Measurements from ENCODE around the gene CENPX. TPM values are rescaled to one million over a fixed set of nuclear protein-coding genes. Genes with fewer than 3 reads are reported as not detected.

Gene CENPX
- total RNA-seq, 4 donors from 2014 or later = 52.1 to 144 (median 106) TPM

DNA sequence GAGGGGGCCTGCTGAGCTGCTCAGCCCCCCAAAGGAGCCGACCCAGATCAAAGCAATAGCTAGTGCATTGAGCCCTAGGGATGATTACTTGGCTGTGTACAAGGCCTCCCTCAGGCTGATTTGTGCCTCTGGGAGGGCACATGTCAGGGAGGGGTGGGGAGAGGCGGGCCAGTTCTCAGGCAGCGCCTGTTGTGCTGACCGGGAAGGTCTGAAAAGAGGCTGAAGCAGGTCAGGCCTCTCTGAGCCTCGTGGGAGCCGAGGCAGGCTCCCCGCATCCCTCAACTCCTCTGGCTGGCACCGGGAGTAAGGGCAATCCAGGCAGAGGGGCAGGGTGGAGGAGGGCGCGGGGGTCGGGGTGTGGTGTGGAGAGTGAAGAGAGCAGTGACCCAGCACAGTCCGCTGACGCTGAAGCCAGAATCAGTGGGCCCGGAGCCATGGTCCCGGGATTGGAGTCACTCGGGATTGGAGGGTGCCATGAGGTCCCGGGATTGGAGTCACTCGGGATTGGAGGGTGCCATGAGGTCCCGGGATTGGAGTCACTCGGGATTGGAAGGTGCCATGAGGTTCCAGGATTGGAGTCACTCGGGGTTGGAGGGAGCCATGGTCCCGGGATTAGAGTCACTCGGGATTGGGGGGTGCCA lies 11.8 kb upstream of the CENPX start:
- intact Hi-C loops (cut with DNase I) = no loop called here
- Histone ChIP-seq H3K27ac (no peak overlapping the region), H3K9me3 (no peaks in the 10 kb centered on the region), H3K36me3 (peaks cover 0 to 20% (median 0%) of the 10 kb centered on the region in 3 donors), H3K4me3 (no peak overlapping the region), H3K4me1 (peaks cover 31 to 74% (median 38%) of the 10 kb centered on the region in 3 donors), H3K27me3 (peaks cover 0 to 7% (median 0%) of the 10 kb centered on the region in 4 donors)
- TF ChIP-seq CTCF (IDR thresholded peaks at IDR 0.05) (no peak), POLR2A (IDR thresholded peaks at IDR 0.05) (no peak)
- no peak for DNase-seq
- WGBS, 2 donors = 77 to 88% methylated on average over 15 of the region's 23 CpGs

- DNase-seq = no peak
- H3K27me3 ChIP-seq = peaks cover 0 to 7% (median 0%) of the 10 kb centered on the region in 4 donors
- peaks cover 0 to 20% (median 0%) of the 10 kb centered on the region in 3 donors for H3K36me3 ChIP-seq
- no peak overlapping the region for H3K4me3 ChIP-seq
- no peak overlapping the region for H3K27ac ChIP-seq
- H3K4me1 ChIP-seq = peaks cover 31 to 75% (median 38%) of the 10 kb centered on the region in 3 donors
- WGBS, 2 donors = no CpG with 5 or more reads among the region's 38 CpGs
- no peaks in the 10 kb centered on the region for H3K9me3 ChIP-seq
- TF ChIP-seq POLR2A (IDR thresholded peaks at IDR 0.05) (no peak), CTCF (IDR thresholded peaks at IDR 0.05) (no peak)
- intact Hi-C loops (cut with DNase I) = no loop called here
These were observed 10.8 kb upstream of the CENPX start for GRCh38 chr17:82033359-82034085.

- Histone ChIP-seq H3K4me3 (peak overlapping the region; percentile 17 to 71 (median 60)), H3K9me3 (no peaks in the 10 kb centered on the region), H3K27ac (peak overlapping the region in 2 of 4 donors; percentile 68 to 80), H3K36me3 (peaks cover 0 to 30% (median 0%) of the 10 kb centered on the region in 3 donors), H3K4me1 (peaks cover 27 to 65% (median 33%) of the 10 kb centered on the region in 3 donors), H3K27me3 (peaks cover 0 to 7% (median 0%) of the 10 kb centered on the region in 4 donors)
- DNase-seq = no peak
- intact Hi-C loops (cut with DNase I) = loop anchor here (2.0 kb wide), 1 partner anchor 121 kb away; no protein-coding TSS in a partner anchor
- 0% methylated on average over 7 of the region's 59 CpGs; no CpG with 5 or more reads in 1 of the 2 donors for WGBS, 2 donors
- TF ChIP-seq CTCF (IDR thresholded peaks at IDR 0.05) (no peak), POLR2A (IDR thresholded peaks at IDR 0.05) (no peak)
These were observed 9.4 kb upstream of the CENPX start for GRCh38 chr17:82031885-82032627.

GRCh38 chr17:82031303-82031884 lies 8.7 kb upstream of the CENPX start, which contains the start of gene RAC3:
Gene RAC3, plus strand, starts transcription at chr17:82031678. Its CDS starts 84 bp downstream, at chr17:82031762.
- peaks cover 0 to 33% (median 0%) of the 10 kb centered on the region in 3 donors for H3K36me3 ChIP-seq
- H3K27me3 ChIP-seq = peaks cover 0 to 7% (median 0%) of the 10 kb centered on the region in 4 donors
- peaks cover 20 to 58% (median 28%) of the 10 kb centered on the region in 3 donors for H3K4me1 ChIP-seq
- TF ChIP-seq POLR2A (IDR thresholded peaks at IDR 0.05) = no peak
- TF ChIP-seq CTCF (IDR thresholded peaks at IDR 0.05) = no peak
- no CpG with 5 or more reads among the region's 96 CpGs for WGBS, 2 donors
- H3K4me3 ChIP-seq = peak within 1 kb of the TSS; percentile 47 to 71 (median 60)
- no peak for DNase-seq
- H3K9me3 ChIP-seq = no peaks in the 10 kb centered on the region
- H3K27ac ChIP-seq = peak within 1 kb of the TSS; percentile 70 to 88 (median 79)
- intact Hi-C loops (cut with DNase I) = loop anchor here (2.0 kb wide), 1 partner anchor 121 kb away; no protein-coding TSS in a partner anchor

Measured in esophagus squamous epithelium (tissue), 5 donors.